Stimulated activated CD4-positive, alpha-beta T cell treated with anti-CD3 and anti-CD28 coated beads, Interleukin-2, amount 100 ng/mL, for 24 hours (primary cell): ENCODE results near the gene WIPF2.
A peak's percentile ranks its signal among the peaks of the same experiment; 100 is the strongest.

Experiments used
- DNase-seq, 2 donors: peaks; one replicate each; pipeline ENCODE4 v3.0.0-alpha.2; 2020

WIPF2 gene

DNA sequence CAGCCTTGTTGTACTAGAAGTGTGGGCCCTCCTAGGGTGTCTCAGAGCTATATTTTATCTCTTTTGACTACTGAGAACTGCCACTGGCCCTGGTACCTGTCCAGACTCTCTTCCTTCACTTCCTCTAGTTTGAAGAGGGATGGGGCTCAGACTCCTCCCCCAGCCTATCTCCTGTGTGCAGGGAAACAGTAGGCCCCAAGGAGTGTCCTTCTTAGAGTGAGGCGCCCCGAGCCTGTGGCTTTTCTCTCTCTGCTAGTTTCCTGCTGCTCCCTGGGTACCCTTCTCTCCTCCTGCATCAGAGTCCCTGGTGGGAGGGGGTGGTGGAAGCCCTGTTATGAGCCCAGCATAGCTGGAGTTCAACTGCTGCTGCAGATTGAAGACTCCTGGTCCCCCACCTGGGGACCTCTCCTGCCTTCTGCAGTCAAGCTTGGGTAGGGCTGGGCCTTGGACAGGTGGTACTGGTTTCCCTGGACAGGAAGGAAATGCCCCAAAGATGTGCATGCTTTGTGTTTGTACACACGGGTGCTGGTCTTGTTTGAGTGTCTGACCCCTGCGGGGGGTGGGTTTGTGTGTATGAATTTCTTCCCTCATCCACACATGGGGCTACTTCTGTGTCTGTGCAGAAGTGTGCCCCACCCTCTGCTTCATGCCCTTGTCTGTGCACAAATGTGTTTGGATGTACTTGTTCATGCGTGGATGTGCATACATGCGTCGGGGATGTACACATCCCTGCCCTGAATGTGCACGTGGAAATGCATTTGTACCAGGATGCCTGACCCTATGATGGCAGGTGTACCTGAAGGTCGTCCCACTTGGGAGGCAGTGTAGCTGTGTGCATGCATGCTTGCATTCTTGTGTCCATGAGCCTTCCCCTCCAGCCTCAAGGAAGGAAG is 96.8 kb downstream of the WIPF2 start:
- DNase-seq, result no peak

GRCh38 chr17:40316571-40317344 is 97.7 kb downstream of the WIPF2 start:
- DNase-seq, result no peak

DNA sequence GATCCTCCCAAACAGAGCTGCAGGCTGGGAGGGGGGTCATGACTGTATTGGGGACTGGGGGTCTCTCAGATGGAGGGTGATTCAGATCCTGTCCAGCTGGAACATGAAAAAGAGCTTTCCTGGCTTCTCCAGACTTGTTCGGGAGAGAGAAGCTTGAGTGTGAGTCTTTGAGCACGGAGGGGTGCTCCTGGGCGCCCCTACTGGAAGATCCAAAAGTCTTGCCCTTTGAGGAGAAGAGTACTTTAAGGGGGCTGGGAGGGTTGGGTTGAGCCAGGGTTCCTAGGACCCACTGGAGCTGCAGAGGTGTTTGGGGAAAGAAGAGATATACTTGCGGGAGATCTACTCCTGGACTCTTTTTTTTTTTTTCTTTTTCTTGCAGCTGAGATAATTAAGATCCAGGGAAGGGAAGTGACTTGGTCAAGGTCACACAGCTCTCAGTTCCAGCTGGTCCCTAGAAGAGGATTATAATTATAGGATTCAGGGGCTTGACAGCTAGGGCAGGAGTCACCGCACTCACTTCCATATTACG is 98.3 kb downstream of the WIPF2 start:
- DNase-seq, result peak; percentile 54 to 58

DNA sequence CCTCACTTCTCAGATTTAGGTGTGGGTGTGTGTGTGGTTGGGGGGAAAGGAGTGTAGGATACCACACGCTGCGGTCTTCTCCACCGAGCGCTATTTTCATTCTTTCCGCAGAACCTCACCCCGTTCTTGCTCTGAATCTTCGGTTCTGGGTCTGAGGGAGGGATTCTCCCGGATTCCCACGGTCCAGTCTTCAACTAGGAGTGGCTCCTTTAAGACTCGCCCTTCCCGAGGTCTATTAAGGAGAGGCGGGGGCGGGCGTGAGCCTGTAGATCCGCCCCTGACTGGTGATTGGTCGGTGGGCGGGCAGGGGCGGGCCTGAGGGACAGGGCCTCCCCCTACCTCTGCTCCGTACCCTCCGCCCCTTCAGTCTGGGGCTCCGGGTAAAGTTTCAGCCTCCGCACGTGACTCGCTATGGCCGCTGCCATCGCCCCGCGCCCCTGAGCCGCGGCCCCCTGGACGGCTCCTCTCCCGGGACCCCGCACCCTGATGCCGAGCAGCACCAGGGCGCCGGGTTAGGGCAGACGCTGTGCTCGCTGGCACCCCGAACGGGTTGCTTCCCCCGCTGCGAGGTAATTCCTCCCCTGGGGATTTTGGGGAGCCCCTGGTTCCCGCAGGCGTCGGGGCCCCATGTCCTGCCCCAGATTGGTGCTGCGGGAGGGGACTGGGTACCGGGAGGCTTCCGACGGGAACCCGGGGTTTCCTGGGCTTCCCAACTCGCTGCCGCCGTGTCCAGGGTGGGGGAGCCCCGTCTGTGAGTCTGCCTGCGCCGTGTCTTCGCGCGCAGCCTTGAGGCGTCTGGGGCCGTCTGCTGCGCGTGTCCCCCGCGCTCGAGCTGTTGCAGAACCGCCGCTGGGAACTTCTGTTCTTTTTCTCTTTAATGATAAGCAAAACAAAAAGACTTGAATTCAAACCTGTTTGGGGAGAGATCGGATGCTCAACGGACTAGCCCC is 99.1 kb downstream of the WIPF2 start:
- DNase-seq, result peak; percentile 93

DNA sequence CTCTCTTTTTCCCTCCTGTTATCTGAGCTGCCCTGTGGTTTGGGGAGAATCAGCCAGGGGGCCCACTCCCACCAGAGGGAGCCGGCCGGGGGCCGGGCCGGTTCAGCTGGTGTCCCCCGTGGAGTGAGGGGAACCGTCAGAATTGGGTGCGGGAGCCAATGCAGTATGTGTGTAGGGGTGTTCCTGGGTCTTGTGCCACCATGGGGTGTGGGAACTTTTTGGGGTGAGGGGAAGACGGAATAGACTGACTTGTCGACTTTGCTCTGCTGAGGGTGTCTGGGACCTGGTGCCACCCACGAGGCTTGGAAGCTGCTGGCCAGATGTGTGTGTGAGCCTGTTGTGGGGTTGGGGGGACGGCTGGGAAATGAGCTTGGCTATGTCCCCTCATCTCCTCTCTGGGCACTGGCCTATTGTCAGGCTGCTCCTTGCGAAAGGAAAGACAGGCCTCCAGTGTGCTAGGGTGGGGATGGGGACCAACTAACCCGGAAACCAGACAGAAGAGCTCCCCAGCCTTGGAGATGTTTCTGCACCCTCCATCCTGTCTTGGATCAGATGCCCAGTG is 99.8 kb downstream of the WIPF2 start:
- DNase-seq, result no peak

DNA sequence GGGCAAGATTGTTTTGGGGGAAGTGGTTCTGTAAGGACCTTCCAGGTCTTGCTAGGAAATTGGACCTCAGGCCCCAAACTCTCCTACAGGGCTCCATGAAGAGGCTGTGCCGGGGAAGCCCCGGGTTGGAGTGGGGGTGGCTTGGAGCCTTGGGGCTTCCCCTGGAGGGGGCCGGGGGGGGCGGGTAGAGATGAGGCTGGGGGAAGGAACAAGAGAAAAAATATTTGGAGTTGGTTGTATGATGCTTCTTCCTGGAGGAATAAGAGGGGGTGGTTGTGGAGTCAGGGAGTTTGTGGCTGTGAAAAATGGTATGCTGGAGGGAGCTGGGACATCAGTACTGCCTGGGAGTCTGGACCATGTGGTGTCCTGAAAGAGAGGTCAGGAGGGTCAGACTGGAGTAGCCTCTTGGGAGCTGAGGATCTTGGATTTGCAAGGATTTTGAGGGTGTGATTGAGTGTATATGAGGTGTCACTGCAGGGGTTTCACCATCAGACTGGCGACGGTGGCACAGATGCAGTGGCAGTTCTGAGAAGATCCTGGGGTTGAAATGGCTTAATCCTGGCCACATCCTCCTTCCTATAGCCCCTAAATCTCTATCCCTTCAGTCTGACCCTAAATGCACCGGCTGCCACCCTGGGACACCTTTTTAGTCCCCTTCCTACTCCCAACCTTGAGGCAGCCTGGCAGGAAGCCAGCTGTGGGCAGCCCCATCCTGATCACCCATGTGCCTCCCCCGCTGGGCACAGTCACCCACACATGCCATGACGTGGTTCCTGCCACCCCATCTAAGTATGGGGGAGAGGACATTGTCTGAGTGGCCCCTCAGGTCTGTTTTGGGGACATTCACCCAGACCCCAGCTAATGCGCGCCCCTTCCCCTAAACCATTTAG is 100.8 kb downstream of the WIPF2 start:
- DNase-seq, result peak; percentile 71 to 73

DNA sequence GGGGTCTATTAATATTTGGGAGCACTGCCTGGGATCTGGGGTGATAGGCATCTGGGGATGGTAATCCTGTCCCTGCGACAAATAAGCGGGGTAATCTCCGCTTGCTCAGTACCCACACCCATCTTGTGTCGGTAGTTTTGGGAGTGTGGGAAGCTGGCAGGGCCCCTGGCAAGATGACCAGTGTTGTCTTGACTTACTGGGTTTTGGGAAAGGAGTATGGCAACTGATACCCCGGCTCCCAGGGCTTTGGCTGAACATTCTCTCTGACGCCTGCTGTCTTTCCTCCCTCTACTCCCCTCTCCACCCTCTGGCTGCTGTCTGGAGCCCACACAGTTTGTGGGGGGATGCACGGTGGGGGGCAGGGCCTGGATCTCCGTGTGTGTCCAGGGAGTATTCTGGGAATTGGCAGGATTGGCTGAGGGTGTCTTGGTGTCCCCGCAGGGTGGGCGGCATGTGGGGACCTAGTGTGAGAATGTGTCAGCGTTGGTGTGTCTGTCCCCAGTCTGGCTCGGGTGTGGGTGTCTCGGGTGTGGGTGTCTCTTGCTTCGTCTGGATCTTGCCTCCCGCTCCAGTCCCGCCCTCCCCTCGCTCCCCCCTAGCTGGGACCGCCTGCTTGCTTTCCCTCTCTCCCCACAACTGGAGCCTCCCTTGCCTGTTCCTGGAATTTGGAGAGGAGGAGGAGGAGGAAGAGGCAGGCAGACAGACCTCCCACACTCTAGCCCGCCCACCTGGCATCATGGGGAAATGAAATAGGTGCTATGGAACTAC is 101.8 kb downstream of the WIPF2 start:
- DNase-seq, result no peak

- DNase-seq, result no peak
These were observed 102.4 kb downstream of the WIPF2 start for GRCh38 chr17:40321524-40321929.

DNA sequence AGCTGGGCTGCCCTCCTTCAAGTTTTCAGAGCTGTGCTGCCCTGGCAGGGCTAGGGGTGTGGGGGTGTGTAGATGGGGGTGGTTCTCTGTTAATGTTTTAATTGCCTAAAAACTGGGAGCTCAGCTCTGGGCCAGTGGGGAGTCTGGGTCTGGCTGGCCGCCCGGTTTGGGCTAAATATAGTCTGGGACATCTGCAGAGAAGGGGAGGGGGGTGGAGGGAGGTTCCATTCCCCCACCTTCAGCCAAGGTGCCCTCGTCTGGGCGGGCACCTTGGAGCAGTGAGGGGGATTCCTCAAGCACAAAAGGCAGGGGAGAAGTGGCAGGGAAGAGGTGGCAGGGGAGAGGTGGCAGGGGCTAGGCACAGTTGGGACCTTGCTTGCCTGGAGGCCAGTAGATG is 102.9 kb downstream of the WIPF2 start:
- no peak for DNase-seq

GRCh38 chr17:40322358-40323315 is 103.5 kb downstream of the WIPF2 start:
- DNase-seq, result peak; percentile 75 to 83

GRCh38 chr17:40323391-40324381 is 104.6 kb downstream of the WIPF2 start:
- DNase-seq, result peak; percentile 55 to 68

DNA sequence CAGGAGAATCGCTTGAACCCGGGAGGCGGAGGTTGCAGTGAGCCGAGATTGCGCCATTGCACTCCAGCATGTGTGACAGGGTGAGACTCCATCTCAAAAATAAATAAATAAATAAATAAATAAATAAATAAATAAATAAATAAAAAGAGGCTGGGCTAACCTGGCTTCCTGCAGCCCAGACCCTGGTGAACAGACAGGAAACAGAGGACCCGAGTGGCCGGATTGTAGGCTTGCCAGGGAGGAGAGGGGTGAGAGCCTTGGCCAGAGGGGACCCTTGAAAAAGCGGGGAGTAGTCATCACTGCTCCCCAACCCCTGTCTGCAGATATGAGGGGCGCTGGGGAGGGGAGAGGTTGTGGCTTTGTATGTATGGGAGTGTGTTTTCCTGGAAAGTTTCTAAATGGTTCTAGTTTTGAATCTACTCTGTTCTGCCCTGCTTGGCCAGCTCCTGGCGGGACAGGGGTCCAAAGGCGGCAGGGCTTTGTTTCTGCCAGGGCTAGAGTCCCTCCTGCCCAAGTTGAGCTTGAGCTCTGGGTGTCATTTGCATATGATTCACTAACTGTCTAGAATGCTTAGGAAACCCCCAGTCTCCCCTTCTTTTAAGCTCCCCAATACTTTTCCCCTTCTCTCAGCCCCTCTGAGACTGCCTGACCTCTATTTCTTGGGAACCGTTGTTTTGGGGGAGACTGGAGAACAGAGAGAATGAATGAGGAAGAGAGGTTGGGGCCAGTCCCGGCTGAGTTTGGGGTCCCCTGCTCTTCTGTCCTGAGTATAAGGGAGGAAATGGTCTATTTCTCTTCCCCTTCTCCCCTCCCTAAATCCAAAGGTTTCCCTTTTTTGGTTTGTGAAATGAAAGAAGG is 106.3 kb downstream of the WIPF2 start:
- DNase-seq, result no peak

DNA sequence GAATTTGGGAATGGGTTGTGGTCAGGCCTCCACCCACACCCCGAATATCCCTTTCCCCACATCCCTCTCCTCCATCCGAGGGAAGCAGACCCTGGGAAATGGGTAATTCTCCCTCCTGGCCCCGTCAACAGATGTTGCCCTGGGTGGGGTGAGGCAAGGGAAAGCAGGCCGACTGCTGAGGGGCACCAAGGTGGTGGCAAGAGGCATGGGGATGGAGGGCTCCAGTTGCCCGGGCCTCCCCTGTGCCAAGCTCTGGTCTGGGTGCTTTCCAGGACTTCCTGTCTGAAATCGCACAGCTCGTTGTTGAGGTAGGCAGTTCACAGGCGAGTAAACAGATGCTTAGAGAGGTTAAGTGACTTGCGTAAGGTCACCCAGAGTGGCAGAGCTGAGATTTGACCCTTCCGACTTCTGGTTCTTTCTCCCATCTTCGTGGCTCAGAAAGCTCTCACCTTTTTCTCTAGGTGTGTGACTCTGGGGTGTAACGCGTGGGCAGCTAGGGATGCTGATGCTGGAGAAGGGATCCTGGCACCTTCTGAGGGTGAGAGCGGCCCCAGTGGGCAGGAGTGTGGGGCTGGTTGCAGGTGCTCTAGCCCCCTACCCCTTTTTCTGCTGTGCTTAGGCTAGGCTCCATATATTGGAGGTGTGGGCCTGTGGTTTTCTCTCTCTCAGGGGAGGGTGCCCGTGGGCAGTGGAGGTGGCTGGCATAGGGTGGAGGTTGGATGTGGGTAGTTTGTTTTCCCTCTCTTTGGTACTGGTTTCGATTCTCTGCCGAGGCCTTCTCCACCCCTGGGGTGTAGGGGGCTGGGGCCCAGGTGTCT is 107.1 kb downstream of the WIPF2 start:
- no peak for DNase-seq

- DNase-seq, result no peak
These were observed 107.7 kb downstream of the WIPF2 start for GRCh38 chr17:40326832-40327199.

DNA sequence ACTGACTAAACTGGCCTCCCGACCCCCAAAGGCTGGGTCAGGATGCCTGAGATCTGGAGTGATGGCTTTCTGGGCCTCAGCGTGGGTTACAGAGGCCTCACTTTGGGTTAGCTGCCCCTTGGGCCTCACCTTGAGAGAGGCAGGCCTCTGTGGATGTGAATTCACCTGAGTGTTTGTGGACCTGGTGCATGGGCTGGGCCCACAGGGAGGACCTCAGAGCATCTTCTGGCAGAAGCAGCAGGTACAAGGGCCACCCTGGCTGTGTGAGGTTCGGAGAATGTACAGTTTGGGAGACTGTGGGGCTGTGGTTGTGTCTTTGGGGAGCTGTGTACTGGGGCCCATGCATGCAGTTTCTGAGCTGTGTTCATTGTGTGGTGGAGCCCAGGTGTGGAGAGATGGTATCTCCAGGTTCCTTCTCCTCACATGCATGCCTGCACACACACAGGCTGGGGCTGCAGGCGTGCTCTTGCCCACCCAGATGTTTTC is 108.2 kb downstream of the WIPF2 start:
- no peak for DNase-seq
